Endothelial cell of umbilical vein (primary cell): ENCODE data around the gene PRR9. TPM values are rescaled to one million over a fixed set of nuclear protein-coding genes. Genes with fewer than 3 reads are reported as not detected.

Experiments
- BruUV-seq: library from RNA; stranded (reverse); fragments of 400-500 nt; replicated peaks from 2 replicates; lab custom pipeline; 2021; lab: Mats Ljungman, UMichigan
- CTCF ChIA-PET: fragments of 300-600, 350-600 bp; sonication (Branson Sonifier 250); formaldehyde crosslinking; loops from one replicate; lab custom pipeline; 2021; ENCODE audit warnings: antibody characterized with exemption, inconsistent platforms; lab: Charles Lee
- POLR2A ChIA-PET: fragments of 300-600, 350-600 bp; sonication (Branson Sonifier 250); formaldehyde crosslinking; loops from one replicate; lab custom pipeline; 2021; ENCODE audit warnings: antibody characterized with exemption, inconsistent platforms; lab: Charles Lee
- DNase-seq: peaks from one replicate; pipeline ENCODE4 v3.0.0-alpha.2; 2011; ENCODE audit warnings: low read depth, low spot score
- FAIRE-seq: peaks from 2 replicates; lab custom pipeline; 2011; peaks lifted over from hg19 to GRCh38; lab: Jason Lieb, UNC
- H2AFZ ChIP-seq: 2 replicates; pipeline ENCODE4 v1.6.0; 2012; ENCODE audit warnings: low read depth, low read length, control low read depth, inconsistent platforms
- H3K27ac ChIP-seq: 2 replicates; pipeline ENCODE4 v1.5.1; 2011; ENCODE audit warnings: low read depth, mild to moderate bottlenecking, control low read depth, low read length, moderate library complexity; ENCODE audit not compliant: insufficient read depth
- H3K27me3 ChIP-seq, 2 experiments: 2 replicates each; pipeline versions ENCODE4 v1.6.0 to v1.6.1; 2011; ENCODE audit warnings: low read length in 2 of 2, mixed read lengths in 1 of 2; ENCODE audit not compliant: control insufficient read depth in 2 of 2, insufficient read depth in 2 of 2
- H3K36me3 ChIP-seq, 2 experiments: 2 replicates in 1 of 2; 3 replicates in 1 of 2; pipeline ENCODE4 v1.5.1; 2011; ENCODE audit warnings: low read length in 2 of 2, mild to moderate bottlenecking in 1 of 2, moderate library complexity in 1 of 2; ENCODE audit not compliant: control insufficient read depth in 2 of 2, insufficient read depth in 2 of 2; ENCODE audit errors: extremely low read depth in 1 of 2
- H3K4me1 ChIP-seq: 3 replicates; pipeline ENCODE4 v1.5.1; 2011; ENCODE audit warnings: mild to moderate bottlenecking, low read length; ENCODE audit not compliant: control insufficient read depth, insufficient read depth; ENCODE audit errors: extremely low read depth
- H3K4me2 ChIP-seq: 2 replicates; pipeline ENCODE4 v1.6.1; 2011; ENCODE audit warnings: low read length, control low read depth, mixed read lengths; ENCODE audit not compliant: insufficient read depth
- H3K4me3 ChIP-seq, 3 experiments: fragments of 200-600 bp in 1 of 3; sonication (generic), shearing (Covaris generic) in 1 of 3; replicated peaks in 1 of 3; 2 replicates each; pipeline ENCODE4 v1.5.1; 2011 to 2016; ENCODE audit warnings: control low read depth in 3 of 3, low read length in 3 of 3, mild to moderate bottlenecking in 2 of 3, inconsistent platforms in 1 of 3, low read depth in 1 of 3, moderate library complexity in 1 of 3; ENCODE audit not compliant: insufficient read depth in 1 of 3
- H3K79me2 ChIP-seq: 2 replicates; pipeline ENCODE4 v1.6.0; 2012; ENCODE audit warnings: low read length, inconsistent platforms; ENCODE audit not compliant: control insufficient read depth, insufficient read depth
- H3K9ac ChIP-seq: replicated peaks from 2 replicates; pipeline ENCODE3; 2011; ENCODE audit warnings: low read length, control low read depth; ENCODE audit not compliant: insufficient read depth; ENCODE audit errors: extremely low read depth
- H3K9me1 ChIP-seq: replicated peaks from 3 replicates; pipeline ENCODE4 v1.6.0; 2011; ENCODE audit warnings: mild to moderate bottlenecking, low read length; ENCODE audit not compliant: control insufficient read depth, insufficient read depth; ENCODE audit errors: extremely low read depth
- H3K9me3 ChIP-seq: replicated peaks from 2 replicates; pipeline ENCODE4 v1.5.1; 2012; ENCODE audit warnings: low read length, inconsistent platforms; ENCODE audit not compliant: control insufficient read depth, insufficient read depth
- H4K20me1 ChIP-seq: replicated peaks from 2 replicates; pipeline ENCODE3; 2011; ENCODE audit warnings: mild to moderate bottlenecking, low read length; ENCODE audit not compliant: control insufficient read depth, insufficient read depth; ENCODE audit errors: extremely low read depth
- EZH2 ChIP-seq: IDR thresholded peaks from 2 replicates; pipeline ENCODE4 v1.6.1; 2012; ENCODE audit warnings: borderline replicate concordance, low read depth, mild to moderate bottlenecking, moderate library complexity, low read length, inconsistent platforms; ENCODE audit not compliant: severe bottlenecking
- FOS ChIP-seq: IDR thresholded peaks from 2 replicates; pipeline ENCODE4 v1.6.1; 2011; ENCODE audit warnings: mild to moderate bottlenecking, low read length, moderate library complexity, borderline replicate concordance; ENCODE audit not compliant: insufficient read depth
- GATA2 ChIP-seq: IDR thresholded peaks from 2 replicates; pipeline ENCODE4 v1.7.0; 2011; ENCODE audit warnings: low read depth, mild to moderate bottlenecking, moderate library complexity, mixed read lengths, low read length; ENCODE audit not compliant: insufficient read length, insufficient read depth
- JUN ChIP-seq: IDR thresholded peaks from 2 replicates; pipeline ENCODE4 v1.6.1; 2011; ENCODE audit warnings: borderline replicate concordance, low read depth; ENCODE audit not compliant: insufficient read length, insufficient read depth
- MYC ChIP-seq: IDR thresholded peaks from one replicate; pipeline ENCODE4 v1.6.1; 2011; ENCODE audit warnings: mild to moderate bottlenecking, low read depth, low read length
- POLR2A ChIP-seq: IDR thresholded peaks from 2 replicates; pipeline ENCODE4 v1.6.1; 2012; ENCODE audit warnings: low read depth, mild to moderate bottlenecking, control low read depth, low read length
- POLR2AphosphoS5 ChIP-seq: IDR thresholded peaks from 2 replicates; pipeline ENCODE4 v1.6.1; 2012; ENCODE audit warnings: low read depth, mild to moderate bottlenecking, control low read depth, low read length, moderate library complexity; ENCODE audit not compliant: insufficient read depth
- dilution Hi-C: fragments of 300-500 bp; cut with MboI; formaldehyde crosslinking; loops from one replicate; pipeline ENCODE4 v1.15.0; 2019; ENCODE audit warnings: low sequenced_read_pairs; ENCODE audit not compliant: extremely low pct_ligation_motif_present
- intact Hi-C: fragments of 100-400 bp; cut with micrococcal nuclease; formaldehyde crosslinking; loops from one replicate; pipeline ENCODE4 v1.10.0; 2022
- polyA plus RNA-seq, 4 experiments: library from polyadenylated mRNA; depleted of rRNA in 3 of 4; stranded (reverse) in 3 of 4; unstranded in 1 of 4; fragments of >200 nt; gene quantifications; 2 replicates each; pipeline versions ENCODE4 v1.2.1 to v1.2.3, GENCODE V29; 2011 to 2012; ENCODE audit warnings: missing spikeins in 1 of 4
- total RNA-seq: library from RNA; stranded (reverse); gene quantifications from 2 replicates; pipeline ENCODE4 v1.2.3, GENCODE V29; 2021
- TF ChIP-seq, protein P1 (sequence below): IDR thresholded peaks from 2 replicates; pipeline ENCODE4 v1.6.1; 2011; ENCODE audit not compliant: insufficient read depth, insufficient read length
- TF ChIP-seq, protein P2 (sequence below), 2 donors: IDR thresholded peaks; 1 replicate in 1 of 2; 2 replicates in 1 of 2; pipeline ENCODE4 v1.5.1; 2011; ENCODE audit warnings: low read length in 2 of 2, mild to moderate bottlenecking in 2 of 2, moderate library complexity in 2 of 2, control low read depth in 1 of 2, inconsistent platforms in 1 of 2, low read depth in 1 of 2; ENCODE audit not compliant: insufficient read depth in 1 of 2; ENCODE audit errors: extremely low read depth in 1 of 2

Gene PRR9
- total and polyA plus RNA-seq, 2 donors (not counting 3 experiments of a cell fraction or from before 2014, with no cell fraction given) = not detected

DNA sequence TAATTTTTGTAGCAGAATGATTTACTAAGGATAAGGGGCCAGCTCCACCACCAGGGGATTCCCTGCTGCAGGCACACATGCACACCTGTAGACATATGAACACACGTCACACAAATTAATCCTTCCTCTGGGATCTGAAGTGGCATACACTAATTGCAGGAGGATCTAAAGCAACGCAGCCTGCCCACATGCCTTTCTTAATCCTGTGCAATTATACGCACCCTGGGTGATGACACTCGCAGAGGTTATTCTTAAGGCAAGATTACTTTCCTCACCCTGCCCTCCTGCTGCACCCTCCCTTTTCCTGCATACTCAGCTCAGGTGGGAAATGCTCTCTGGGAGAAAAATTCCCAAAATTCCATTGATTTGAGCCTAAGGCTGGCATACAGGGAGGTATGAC is 34.6 kb downstream of the PRR9 start:
- Histone ChIP-seq H3K4me2 (no peak overlapping the region), H3K4me1 (no peaks in the 10 kb centered on the region), H3K9me1 (no peaks in the 10 kb centered on the region), H3K9me3 (no peaks in the 10 kb centered on the region), H3K4me3 (no peak overlapping the region), H4K20me1 (no peaks in the 10 kb centered on the region), H3K27ac (no peak overlapping the region), H3K36me3 (no peaks in the 10 kb centered on the region), H3K9ac (no peak overlapping the region), H3K79me2 (no peaks in the 10 kb centered on the region), H3K27me3 (no peaks in the 10 kb centered on the region), H2AFZ (no peak overlapping the region)
- POLR2A ChIA-PET = no interaction called here
- FAIRE-seq = no peak
- dilution Hi-C loops (no loop called here), intact Hi-C loops (no loop called here)
- CTCF ChIA-PET = no interaction called here
- TF ChIP-seq, protein P1, sequence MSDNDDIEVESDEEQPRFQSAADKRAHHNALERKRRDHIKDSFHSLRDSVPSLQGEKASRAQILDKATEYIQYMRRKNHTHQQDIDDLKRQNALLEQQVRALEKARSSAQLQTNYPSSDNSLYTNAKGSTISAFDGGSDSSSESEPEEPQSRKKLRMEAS = no peak
- TF ChIP-seq FOS = no peak
- TF ChIP-seq EZH2 = no peak
- no peak for TF ChIP-seq MYC
- TF ChIP-seq POLR2AphosphoS5 = no peak
- no peak for TF ChIP-seq JUN
- TF ChIP-seq, protein P2, sequence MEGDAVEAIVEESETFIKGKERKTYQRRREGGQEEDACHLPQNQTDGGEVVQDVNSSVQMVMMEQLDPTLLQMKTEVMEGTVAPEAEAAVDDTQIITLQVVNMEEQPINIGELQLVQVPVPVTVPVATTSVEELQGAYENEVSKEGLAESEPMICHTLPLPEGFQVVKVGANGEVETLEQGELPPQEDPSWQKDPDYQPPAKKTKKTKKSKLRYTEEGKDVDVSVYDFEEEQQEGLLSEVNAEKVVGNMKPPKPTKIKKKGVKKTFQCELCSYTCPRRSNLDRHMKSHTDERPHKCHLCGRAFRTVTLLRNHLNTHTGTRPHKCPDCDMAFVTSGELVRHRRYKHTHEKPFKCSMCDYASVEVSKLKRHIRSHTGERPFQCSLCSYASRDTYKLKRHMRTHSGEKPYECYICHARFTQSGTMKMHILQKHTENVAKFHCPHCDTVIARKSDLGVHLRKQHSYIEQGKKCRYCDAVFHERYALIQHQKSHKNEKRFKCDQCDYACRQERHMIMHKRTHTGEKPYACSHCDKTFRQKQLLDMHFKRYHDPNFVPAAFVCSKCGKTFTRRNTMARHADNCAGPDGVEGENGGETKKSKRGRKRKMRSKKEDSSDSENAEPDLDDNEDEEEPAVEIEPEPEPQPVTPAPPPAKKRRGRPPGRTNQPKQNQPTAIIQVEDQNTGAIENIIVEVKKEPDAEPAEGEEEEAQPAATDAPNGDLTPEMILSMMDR (IDR thresholded peaks at IDR 0.05; ENCODE audit: extremely low read depth in 1 of 2, insufficient read depth in 1 of 2, low read depth in 1 of 2, low read length in 2 of 2) = no peak
- no peak for TF ChIP-seq GATA2
- TF ChIP-seq POLR2A = no peak
- no peak for DNase-seq
- no TSS peak for BruUV-seq
